Stimulated activated CD4-positive, alpha-beta T cell treated with anti-CD3 and anti-CD28 coated beads, Interleukin-12 subunit alpha, Interleukin-12 subunit beta, amount 100 ng/mL, for 48 hours (primary cell): ENCODE results near the gene IFI27.

Experiments used
- DNase-seq, 3 donors: peaks; one replicate each; pipeline ENCODE4 v3.0.0-alpha.2; 2020; ENCODE audit warnings: low read depth in 2 of 3, low spot score in 1 of 3

IFI27 gene

GRCh38 chr14:94102768-94103482, 7.6 kb upstream of the IFI27 start:
- DNase-seq = no peak

GRCh38 chr14:94103554-94104150, 6.9 kb upstream of the IFI27 start:
- DNase-seq = no peak

GRCh38 chr14:94104731-94105130, 5.8 kb upstream of the IFI27 start:
- no peak for DNase-seq

GRCh38 chr14:94109915-94110250, 653 bp upstream of the IFI27 start:
- no peak for DNase-seq

GRCh38 chr14:94111276-94112095, 950 bp downstream of the IFI27 start:
- DNase-seq = no peak

GRCh38 chr14:94112513-94113063, 2.1 kb downstream of the IFI27 start:
- DNase-seq = no peak

GRCh38 chr14:94113073-94113472, 2.5 kb downstream of the IFI27 start:
- no peak for DNase-seq

GRCh38 chr14:94113490-94113889, 3.0 kb downstream of the IFI27 start:
- no peak for DNase-seq

GRCh38 chr14:94113908-94114588, 3.5 kb downstream of the IFI27 start:
- no peak for DNase-seq

- no peak for DNase-seq
Measured at GRCh38 chr14:94114589-94115057, 4.1 kb downstream of the IFI27 start.

- no peak for DNase-seq
Measured at GRCh38 chr14:94115058-94115591, 4.6 kb downstream of the IFI27 start.

GRCh38 chr14:94115631-94116030, 5.1 kb downstream of the IFI27 start:
- no peak for DNase-seq

GRCh38 chr14:94116701-94117100, 6.2 kb downstream of the IFI27 start:
- DNase-seq = no peak

- DNase-seq = no peak
Measured at GRCh38 chr14:94117856-94118255, 7.3 kb downstream of the IFI27 start.

GRCh38 chr14:94119071-94119470, 8.5 kb downstream of the IFI27 start:
- no peak for DNase-seq

GRCh38 chr14:94120667-94121340, 10.3 kb downstream of the IFI27 start:
- DNase-seq = no peak

GRCh38 chr14:94121485-94121884, 10.9 kb downstream of the IFI27 start:
- DNase-seq = no peak

- DNase-seq = no peak
Measured at GRCh38 chr14:94122438-94122837, 11.9 kb downstream of the IFI27 start.

GRCh38 chr14:94123296-94123695, 12.8 kb downstream of the IFI27 start:
- no peak for DNase-seq

- DNase-seq = no peak
Measured at GRCh38 chr14:94123868-94124267, 13.3 kb downstream of the IFI27 start.
